Measurements from ENCODE around the gene PTGIS.

Gene PTGIS

DNA sequence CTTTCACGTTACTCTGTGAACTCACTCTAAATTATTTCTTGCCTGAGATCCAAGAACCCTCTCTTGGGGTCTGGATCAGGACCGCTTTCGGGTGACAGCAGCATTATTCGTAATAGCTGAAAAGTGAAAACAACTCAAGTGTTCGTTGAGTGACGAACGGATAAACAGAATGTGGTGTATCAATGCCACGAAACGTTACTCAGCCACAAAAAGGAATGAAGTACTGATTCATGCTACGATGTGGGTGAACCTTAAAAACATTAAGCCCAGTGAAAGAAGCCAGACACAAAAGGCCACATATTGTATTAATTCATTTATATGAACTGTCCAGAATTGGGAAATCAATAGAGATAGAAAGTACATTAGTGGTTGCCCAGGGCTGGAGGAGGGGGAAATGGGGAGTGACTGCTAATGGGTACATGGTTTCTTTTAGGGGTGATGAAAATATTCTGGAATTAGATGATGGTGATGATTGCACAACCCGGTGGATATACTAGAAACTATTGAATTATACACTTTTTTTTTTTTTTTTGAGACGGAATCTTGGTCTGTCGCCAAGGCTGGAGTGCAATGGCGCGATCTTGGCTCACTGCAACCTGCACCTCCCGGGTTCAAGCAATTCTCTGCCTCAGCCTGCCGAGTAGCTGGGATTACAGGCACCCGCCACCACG lies 8.4 kb downstream of the PTGIS start:
- no peak overlapping the region for H3K4me3 ChIP-seq (ENCODE audit: low read depth, low read length)
- TF ChIP-seq, protein P1, sequence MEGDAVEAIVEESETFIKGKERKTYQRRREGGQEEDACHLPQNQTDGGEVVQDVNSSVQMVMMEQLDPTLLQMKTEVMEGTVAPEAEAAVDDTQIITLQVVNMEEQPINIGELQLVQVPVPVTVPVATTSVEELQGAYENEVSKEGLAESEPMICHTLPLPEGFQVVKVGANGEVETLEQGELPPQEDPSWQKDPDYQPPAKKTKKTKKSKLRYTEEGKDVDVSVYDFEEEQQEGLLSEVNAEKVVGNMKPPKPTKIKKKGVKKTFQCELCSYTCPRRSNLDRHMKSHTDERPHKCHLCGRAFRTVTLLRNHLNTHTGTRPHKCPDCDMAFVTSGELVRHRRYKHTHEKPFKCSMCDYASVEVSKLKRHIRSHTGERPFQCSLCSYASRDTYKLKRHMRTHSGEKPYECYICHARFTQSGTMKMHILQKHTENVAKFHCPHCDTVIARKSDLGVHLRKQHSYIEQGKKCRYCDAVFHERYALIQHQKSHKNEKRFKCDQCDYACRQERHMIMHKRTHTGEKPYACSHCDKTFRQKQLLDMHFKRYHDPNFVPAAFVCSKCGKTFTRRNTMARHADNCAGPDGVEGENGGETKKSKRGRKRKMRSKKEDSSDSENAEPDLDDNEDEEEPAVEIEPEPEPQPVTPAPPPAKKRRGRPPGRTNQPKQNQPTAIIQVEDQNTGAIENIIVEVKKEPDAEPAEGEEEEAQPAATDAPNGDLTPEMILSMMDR (IDR thresholded peaks at IDR 0.05; ENCODE audit: borderline replicate concordance, insufficient read depth, low read depth, low read length): no peak

DNA sequence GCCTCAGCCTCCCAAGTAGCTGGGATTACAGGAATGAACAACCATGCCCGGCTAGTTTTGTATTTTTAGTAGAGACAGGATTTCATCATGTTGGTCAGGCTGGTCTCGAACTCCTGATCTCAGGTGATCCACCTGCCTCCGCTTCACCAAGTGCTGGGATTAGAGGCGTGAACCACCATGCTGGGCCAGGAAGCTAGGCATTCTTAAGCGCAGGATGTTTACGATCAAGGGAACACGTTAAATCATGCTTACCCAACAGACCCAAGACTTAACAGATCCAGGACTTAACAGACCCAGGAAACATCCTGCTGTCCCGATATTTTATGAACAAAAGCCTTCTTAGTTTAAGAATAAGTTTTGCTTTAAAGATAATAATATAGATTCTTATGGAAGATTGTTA lies 9.1 kb downstream of the PTGIS start:
- TF ChIP-seq, protein P1 (IDR thresholded peaks at IDR 0.05; ENCODE audit: borderline replicate concordance, insufficient read depth, low read depth, low read length): no peak
- H3K4me3 ChIP-seq (ENCODE audit: low read depth, low read length): no peak overlapping the region

DNA sequence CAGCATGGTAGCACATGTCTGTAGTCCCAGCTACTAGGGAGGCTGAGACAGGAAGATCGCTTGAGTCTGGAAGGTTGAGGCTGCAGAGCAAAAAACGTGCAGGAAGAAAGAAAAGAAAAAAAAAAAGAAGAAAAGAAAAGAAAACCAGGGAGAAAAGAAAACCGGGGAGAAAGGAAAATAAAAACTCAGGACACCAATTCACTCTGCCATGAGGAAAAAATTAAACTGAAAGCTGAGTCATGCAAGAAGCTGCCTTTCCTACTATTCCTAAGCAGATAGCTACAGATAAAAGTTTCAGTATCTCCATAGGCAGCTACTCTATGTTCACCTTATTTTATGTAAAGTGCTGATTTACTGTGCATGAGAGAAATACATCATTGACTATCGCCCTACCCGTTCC lies 10.5 kb downstream of the PTGIS start:
- H3K4me3 ChIP-seq (ENCODE audit: low read depth, low read length): no peak overlapping the region
- TF ChIP-seq, protein P1 (IDR thresholded peaks at IDR 0.05; ENCODE audit: borderline replicate concordance, insufficient read depth, low read depth, low read length): no peak

DNA sequence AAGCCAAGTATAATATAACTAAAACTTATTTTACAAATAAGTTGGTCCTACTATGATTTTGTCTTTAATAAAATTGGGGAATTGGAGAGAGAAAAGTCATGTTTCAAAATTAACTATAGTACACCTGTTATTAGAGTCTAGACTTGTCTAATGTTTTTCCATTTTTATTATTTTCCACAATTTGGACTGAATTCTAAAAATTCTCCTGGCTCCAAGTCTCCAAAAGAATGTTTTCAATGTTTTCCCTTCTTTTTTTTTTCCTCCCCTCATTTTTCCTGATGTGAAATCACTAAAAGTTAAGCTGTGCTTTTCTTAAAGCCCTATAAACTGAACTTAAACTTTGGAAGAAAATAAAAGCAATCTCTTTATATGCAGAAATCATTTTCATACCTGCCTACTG lies 11.3 kb downstream of the PTGIS start:
- H3K4me3 ChIP-seq (ENCODE audit: low read depth, low read length): no peak overlapping the region

DNA sequence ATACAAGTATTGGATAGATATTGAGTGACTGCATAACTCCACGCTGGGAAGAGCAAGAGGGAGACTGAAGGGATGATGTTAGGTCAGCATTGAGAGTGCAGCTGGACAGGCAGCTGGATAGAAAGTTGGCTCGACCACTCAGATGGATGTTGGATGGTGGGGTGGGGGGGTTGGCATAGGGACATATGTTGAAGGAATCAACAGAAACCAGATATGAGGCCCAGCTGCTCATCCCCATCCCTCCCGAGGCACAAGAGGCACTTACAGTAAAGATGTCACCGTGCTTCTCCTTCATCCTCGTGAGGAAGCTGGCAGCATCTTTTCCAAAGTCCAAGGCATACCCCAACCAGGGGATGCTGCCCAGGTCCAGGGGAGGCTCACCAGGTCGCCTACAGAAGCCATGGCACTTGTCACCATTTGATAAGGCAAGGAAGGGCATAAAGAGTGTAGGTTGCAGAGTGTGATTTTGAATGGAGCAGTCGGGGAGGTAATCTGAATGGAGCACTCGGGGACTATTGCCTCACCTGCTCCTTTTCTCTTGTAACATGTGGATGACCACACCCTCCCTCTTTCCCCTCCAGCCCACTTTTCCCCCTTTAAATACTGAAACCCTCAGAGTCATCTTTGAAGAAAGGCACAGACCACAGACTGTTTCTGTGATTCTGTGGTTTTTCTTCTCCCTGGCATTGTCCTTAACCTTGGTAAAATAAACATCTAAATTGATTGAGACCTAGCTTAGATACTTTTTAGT lies 18.0 kb downstream of the PTGIS start:
- no peak overlapping the region for H3K4me3 ChIP-seq (ENCODE audit: low read depth, low read length)
- TF ChIP-seq, protein P1 (IDR thresholded peaks at IDR 0.05; ENCODE audit: borderline replicate concordance, insufficient read depth, low read depth, low read length): no peak

More for the DNA sequence above, 11.3 kb downstream of the PTGIS start:
- TF ChIP-seq, protein P1 (IDR thresholded peaks at IDR 0.05; ENCODE audit: borderline replicate concordance, insufficient read depth, low read depth, low read length): no peak

DNA sequence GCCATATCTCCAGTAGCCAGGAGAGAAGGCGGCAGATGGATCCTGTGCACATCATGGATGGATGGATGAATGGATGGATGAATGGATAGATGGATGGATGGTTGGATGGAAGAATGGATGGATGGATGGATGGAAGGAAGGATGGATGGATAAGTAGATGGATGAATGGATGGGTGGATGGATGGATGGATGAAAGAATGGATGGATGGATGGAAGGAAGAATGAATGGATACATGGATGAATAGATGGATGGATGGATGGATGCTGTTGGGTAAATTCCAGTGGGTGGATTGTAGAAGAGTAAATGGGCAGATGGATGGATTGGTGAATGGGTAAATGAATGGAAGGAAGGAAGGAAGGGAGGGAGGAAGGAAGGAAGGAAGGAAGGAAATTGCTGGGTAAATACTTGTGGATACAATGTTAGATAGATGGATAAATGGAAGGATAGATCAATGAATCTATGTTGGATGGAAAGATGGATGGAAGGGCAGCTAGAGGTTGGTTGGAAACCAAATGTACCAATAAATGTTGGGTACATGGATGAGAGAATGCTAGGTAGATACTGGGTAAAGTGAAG lies 19.5 kb downstream of the PTGIS start:
- no peak overlapping the region for H3K4me3 ChIP-seq (ENCODE audit: low read depth, low read length)
- TF ChIP-seq, protein P1 (IDR thresholded peaks at IDR 0.05; ENCODE audit: borderline replicate concordance, insufficient read depth, low read depth, low read length): no peak

All from GM12875 (cell line).